Measurements from ENCODE around the gene EXOC4.

The EXOC4 gene

DNA sequence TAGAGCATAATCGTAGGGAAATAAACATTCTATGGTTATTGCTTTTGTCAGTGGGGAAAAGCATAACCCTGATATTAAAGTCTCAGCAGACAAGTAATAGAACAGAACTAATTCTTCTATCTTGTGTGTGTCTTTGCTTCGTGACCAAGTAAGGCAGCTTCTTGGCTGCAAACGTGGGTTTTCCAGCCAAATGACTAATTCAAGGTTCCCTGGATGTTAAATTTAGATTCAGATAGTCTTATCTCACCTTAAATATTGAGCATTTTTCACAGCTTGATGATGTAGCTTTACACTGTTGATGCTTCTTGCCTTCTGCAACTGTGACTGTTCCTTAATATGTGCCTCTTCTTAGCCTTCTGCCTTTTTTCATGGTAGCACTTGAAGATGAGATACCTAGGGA, 113.0 kb downstream of the EXOC4 start:
- DNase-seq: no peak

DNA sequence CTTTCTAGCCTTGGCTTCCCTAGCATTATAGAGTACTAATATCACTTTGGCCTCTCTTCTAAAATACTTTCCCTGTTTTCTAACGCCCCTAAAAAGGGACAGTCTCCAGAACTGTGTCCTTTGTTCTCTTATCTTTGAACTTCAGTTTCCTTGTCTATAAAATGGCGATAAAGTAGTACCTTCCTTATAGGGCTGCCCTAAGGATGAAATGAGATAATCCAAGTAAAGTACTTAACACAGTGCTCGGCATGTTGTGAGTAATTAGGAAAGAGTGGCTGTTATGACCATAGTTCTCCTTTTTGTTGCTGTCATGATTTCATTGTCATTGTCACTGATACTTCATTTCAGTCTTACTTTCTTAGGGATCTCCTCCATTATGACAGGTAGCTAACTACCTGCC, 114.7 kb downstream of the EXOC4 start:
- DNase-seq: no peak

DNA sequence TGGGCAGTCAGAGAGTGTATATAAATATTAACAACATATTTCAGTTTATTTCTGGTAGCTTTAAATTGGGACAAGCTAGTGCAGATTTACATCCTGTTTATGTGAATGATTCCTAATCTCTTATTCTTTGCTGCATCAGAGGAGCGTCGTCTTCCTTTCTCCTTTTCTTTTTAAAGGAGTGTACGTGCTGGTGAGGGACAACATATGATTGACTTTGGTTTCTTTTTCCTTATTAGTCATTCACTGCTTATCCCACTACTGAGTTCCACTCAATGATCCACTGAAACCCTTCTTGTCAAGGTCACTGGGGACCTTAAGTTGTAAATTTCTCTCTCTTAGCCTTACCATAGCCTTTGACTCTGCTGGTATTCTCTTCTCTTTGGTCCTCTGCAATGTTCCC, 116.3 kb downstream of the EXOC4 start:
- no peak for DNase-seq

DNA sequence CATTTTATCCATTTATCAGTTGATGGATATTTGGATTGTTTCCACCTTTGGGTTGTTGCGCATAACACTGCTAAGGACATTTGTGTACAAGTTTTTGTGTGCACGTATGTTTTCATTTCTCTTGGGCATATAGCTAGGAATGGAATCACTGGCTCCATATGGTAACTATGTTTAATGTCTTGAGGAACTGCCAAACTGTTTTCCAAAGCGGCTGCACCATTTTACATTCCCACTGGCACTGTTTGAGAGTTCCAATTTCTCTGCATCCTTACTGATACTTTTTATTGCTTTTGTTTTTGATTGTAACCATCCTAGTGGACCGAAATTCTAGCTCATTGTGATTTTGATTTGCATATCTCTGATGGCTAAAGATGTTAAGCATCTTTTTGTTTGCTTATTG, 118.7 kb downstream of the EXOC4 start:
- DNase-seq: no peak

DNA sequence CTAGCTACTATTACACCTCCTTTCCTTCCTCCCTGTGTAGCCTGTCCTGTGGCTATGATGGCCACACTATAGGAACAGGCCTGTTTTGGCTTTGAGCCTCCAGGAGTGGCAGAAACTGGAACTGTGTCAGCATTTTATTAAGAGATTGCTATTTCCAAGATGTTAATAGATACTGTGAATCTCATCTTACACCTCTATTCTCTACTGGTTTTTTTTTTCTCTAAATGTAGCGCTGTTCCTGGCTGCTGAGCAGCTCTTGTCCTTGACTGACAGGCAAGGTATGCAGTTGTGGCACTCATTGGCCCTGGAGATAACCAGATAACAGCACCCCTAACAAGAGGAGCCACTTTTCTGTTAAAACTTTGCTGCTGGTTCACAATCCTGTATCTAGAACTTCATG, 119.5 kb downstream of the EXOC4 start:
- no peak for DNase-seq

DNA sequence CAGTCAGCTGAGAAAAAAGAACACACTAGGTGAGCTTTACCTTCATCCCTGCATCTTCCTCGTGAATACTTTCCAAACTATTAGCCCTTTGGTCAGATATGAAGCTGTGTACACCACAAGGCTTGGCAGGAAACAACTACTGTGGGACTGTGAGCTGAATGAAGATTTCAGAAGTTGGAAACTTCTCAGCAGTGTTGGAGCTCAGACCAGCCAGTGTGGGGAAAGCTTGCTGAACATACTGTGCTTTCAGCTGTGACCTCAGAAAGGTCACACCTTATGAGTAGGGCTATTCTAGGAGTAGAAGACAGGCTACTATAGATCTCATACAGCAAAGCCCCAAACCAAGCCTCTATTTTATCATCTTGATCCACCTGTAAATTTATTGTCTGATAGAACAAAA, 123.6 kb downstream of the EXOC4 start:
- DNase-seq: no peak

DNA sequence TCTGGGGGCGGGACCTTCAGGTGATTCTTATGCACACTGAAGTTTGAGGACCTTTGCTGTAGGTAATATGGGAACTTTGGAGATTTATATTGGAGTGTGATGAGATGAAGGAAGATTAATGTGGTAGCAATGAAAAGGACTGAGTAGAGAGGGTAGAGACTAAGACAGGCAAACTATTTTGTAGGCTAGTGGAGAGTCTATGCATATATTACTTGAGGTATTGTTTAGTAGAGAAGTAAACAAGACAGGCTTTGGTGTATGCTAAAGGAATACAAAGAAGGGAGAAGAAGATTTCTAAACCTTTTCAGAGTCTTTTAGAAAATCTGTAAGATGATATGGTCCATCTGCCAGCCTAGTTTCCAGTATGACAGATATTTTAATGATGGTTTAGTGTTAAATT, 129.1 kb downstream of the EXOC4 start:
- DNase-seq: no peak

DNA sequence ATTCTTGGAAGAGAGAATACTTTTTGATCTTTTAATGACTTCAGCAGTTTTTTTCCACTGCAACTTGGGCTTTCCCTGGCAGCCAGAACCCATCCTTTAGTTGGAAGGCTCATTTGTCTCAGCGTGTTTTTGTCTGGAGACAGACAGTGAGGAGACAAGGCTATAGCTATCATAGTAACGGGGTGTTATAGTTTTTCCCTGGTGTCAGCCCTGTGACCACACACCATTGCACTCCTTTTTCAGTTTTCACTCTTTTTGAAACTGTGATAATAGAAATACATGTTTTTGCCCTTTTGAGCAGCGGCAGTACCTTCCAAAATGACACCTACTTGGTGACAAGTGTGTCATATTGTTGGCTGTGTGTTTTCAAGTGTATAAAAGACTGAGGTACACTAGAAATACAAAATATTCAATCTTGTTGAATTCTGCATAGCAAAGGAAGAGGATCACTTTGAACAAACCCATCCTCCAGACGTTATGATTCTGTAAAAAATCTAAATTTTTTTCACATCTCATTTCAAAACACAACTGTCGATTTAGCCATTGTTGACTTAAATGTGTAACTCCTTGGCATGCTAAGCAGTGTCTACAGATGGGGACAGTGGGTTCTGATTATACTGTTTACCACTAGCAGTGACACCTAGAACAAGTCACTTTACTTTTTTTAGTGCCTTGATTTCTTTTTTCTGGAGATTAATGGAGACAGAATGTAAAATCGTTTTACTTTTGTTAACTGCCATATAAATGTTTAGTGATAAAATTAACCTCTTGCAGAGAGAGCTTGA, 130.1 kb downstream of the EXOC4 start:
- no peak for DNase-seq

DNA sequence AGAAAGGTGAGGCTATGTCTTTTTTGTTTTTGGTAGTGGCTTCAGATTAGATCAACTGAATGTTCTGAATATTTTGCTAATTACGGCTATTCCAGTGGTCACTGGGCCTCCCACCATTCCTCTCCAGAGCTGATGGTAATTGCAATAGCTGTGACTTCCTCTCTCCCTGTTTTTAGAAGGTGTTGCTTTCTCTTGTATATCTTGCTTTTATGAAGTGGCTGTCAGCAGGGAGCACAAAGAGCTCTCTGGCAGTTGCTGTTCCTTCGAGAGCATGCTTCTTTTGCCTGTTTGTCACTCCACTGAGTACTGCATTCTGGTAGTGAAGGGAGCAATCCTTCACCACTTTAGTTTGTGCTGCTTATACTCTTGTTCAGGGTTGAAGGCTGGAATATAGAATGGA, 133.3 kb downstream of the EXOC4 start:
- DNase-seq: no peak

DNA sequence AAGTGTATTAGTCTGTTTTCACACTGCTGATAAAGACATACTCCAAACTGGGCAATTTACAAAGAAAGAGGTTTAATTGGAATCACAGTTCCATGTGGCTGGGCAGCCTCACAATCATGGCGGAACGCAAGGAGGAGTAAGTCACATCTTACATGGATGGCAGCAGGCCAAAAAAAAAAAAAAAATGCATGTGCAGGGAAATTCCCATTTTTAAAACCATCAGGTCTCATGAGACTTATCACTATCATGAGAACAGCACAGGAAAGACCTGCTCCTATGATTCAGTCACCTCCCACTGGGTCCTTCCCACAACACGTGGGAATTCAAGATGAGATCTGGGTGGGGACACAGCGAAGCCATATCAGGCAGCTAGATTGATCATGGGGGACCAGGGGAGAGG, 136.8 kb downstream of the EXOC4 start:
- DNase-seq: no peak

DNA sequence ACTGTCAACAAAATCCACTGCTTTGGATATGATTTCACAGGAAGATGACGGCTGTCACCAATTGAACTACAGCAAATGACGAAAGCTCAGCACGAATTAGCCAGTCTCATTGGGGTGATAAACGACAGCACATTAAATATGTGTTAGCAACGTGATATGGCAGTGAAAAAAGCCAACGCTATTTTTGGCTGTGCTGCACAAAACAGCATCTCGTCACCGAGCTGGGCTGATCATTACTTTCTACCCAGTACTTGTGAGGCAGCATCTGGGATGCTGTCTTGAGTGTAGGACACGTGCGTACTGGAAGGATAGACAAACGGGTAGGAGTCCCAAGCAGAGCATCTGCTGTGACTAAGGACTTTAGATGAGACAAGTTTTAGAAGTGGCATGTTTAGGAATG, 138.3 kb downstream of the EXOC4 start:
- DNase-seq: no peak

DNA sequence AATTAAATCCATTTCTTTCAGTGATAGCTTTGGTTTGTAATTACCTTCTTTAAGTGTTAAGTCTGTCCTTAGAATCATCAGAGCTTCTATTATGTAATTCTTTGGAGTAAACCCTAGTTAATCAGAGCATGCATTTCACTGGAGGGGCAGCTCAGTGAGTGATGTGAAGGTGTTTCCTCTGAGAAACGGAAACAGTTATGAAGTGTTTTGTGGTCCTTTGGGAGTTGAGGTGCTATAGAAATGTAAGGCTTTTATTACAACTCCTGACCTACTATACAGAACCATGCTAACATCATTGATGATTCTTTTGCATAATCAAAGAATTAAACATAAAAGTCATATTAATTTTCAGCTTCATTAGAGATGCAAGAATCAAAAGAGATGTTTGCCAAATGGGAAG, 141.5 kb downstream of the EXOC4 start:
- DNase-seq: no peak

DNA sequence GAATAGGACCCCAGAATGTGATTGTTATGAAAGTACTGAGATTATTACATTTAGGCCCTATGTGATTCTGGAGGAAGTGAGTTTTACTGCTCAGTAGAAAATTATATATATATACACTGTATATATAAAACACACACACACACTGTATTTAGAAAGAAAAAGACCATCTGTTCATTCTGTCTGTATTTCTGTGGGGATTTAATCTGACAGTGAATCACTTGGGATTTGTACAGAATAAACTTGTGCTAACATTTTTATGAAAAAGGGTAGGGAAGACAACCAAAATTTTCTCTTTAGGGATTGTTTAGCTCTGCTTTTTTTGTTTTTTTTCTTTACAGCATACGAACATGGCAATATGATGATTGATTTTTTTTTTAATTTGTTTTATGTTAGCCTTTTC, 142.7 kb downstream of the EXOC4 start:
- DNase-seq: no peak

DNA sequence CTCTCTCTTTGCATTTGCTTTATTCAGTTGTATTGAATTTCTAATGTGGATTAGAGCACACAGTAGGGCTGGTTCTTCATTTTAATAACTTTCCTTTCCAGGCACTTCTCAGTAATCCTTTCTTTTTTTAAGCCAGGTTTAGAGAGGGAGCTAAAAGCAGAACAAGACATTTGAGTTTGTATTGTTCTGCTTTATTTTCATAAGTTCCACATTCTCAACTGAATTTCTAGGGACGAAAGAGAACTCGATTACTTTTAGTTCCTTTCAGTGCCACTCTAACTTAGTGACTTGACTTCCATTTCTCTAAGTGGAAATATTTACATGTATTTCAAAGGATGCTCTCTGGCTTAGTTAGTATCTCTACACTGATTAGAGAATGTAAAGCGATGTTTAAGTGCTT, 145.6 kb downstream of the EXOC4 start:
- no peak for DNase-seq

DNA sequence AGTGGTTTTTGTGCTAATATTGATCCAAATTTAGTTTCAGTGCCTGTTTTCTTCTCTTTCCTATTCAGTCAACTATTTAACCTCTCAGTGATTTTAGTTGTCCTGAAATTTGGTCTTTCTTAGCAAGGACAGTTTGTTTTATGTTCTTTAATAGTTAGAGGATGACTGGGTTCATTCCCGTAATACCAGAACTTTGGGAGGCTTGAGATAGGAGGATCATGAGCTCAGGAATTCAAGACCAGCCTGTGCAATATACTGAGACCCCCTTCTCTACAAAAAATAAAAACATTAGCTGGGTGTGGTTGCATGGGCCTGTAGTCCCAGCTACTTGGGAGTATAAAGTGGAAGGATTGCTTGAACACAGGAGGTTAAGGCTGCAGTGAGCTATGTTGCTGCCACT, 148.3 kb downstream of the EXOC4 start:
- no peak for DNase-seq

DNA sequence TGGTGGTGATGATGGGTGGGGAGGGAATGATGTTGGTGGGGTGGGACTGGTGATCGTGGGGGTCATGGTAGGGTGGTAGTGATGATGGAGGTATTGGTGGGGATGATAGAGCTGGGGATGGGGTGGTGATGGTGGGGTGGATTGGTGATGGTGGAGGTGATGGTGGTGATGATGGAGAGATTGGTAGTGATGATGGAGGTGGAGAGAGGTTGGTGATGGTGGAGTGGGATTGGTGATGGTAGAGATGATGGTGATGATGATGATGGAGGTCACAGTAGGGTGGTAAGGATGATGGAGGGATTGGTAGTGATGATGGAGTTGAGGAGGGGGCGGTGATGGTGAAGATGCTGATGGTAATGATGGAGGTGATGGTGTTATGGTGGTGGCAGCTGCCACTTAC, 155.3 kb downstream of the EXOC4 start:
- DNase-seq: no peak

DNA sequence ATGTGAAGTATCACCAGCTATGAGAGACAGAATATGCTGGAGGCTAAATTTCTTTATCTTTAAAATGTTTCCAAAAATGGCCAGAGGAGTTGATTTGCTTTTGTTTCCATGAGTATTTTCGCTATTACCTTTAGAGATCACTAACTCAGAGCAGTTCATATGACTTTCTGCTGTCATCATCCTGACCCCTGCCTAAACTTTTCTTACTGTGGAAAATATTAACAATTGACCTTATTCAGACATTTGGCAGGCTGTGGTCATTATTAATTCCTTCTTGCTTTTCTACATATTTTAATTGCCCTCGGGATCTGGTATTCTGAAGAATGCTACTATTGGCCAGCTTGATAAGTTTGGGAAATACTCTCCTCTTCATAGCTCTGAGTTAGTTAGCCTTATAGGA, 156.5 kb downstream of the EXOC4 start:
- DNase-seq: no peak

DNA sequence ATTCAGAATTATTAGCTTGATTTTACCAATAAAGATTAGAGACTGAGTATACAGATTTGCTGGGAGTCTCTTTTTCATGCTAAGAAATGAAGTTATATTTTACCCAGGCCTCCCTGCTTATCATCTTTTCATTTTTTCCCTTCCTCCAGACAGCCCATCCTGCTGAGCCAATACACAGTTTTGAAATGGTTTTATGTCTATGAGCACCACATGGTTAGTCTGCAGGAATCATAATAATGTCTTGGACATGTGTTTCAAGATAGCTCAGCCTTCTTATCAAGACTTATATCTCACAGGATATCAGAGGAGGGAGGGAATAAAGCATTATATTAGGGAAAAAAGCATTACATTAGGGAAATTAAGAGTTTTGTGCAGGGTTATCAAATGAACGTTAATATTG, 157.1 kb downstream of the EXOC4 start:
- no peak for DNase-seq

DNA sequence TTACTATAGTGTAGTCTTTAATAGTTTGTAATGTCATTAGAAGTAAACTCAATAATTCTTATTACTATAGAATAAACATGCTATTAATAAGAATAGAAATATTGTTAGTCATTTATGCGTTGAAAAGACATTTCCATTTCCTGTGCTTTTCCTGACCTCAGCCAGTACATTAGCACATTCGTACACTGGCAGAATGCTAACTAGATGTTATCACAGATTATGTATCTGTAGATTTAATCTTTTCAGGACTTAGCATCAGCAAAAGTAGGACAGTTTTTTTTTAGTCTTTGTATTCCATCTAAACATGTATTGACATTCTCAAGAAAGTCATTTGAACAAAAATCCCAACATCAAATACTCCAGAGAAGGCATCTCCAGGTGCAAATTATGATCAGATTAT, 158.5 kb downstream of the EXOC4 start:
- DNase-seq: no peak

DNA sequence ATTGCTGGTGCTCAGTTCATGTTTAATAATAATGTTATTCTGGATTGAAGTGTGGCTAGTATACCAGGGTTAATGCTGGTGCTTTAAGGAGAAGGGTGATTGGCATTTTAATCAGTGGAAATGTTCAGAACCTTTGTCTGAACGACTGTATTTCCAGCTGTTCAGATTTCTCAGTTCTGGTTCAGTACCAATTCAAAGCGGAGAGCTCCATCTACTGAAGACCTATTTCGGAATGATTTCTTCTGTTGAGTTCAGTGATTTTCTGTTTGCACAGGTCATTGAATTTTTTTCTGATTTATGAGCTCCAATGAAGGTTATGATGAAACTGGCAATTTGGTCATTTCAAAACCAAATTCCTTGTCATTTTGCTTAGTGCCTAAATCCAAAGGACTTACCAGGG, 160.1 kb downstream of the EXOC4 start:
- DNase-seq: no peak

DNA sequence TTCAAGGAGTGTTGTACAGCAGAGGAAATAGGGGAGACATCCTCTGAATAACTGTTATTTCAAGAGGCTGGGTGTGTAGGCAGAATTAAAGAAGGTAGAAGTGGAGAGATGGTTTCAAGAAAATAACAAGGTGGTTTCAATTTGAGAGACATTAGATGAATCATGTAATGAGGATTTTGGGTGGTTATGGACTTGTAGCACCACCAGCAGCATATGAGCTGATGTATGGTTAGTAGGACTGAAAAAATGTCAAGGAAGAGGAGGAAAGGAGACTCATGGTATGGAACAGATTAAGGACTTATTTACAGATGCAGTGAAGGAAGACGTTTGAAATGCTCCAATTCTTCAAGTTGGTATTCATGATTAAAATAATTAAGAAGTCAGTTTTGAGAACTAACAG, 166.2 kb downstream of the EXOC4 start:
- DNase-seq: no peak

DNA sequence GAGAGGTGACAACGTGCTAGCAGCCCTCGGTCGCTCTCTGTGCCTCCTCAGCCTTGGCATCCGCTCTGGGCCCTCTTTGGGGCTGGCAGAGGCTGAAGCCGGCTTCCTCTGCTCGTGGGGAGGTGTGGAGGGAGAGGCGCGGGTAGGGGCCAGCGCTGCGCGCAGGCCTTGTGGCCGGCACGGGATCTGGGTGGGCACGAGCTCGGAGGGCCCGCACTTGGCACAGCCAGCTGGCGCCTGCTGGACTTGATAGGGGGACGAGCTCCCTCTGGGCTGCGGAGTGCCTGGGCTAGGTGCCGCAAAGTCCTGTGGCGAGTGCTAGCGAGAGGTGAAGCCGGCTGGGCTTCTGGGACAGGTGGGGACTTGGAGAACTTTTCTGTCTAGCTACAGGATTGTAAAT, 170.7 kb downstream of the EXOC4 start:
- DNase-seq: no peak

DNA sequence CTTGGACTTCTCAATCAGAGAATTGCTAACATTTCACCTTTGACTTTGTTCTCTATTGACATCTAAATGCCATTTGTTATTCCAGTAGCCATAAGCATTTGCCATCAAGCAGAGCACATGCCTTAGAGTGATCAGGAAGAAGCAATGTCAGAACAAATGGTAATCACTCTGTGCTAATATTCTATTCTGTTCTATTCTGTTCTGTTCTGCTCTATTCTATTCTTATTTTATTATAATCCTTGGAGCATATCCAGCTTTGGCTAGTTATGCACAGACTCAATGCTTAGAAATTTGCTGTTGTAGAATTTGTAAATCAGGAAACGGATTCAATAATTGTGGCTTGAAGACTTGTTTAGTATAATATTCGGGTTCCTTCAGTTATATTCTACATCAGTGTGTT, 175.4 kb downstream of the EXOC4 start:
- DNase-seq: no peak

DNA sequence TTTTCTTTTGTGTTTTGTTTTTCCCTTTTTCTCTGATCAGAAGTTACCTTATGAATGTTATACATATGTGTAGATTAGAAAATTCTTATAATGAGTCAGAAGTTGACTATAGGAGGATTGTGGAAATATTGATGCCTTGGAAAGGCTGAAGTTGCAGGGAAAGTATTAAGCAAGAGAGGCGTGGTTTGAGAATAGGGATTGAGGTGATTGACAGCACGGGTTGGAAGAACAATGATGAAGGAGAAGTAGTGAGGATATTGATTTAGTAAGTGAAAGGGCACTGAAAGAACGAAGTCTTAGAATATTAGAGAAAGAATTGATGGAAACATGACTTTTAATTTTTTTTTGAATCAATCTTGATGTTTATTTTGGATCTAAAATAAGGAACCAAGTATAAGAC, 176.0 kb downstream of the EXOC4 start:
- DNase-seq: no peak

DNA sequence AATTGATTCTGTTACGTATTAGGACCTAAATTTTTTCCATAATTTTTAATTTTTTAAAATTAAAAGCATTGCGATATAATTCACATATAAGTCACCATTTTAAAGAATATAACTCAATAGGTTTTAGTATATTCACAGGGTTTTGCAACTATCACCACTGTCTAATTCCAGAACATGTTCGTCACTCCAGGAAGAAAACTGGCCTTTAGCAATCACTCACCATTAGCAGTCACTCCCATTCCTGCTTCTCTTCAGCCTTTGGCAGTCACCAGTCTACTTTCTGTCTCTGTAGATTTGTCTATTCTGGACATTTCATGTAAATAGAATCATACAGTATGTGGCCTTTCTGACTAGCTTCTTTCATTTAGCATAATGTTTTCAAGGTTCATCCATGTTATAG, 176.5 kb downstream of the EXOC4 start:
- DNase-seq: no peak
